NCI-H510A (cell line): ENCODE measurements around the gene RNF121.

Experiments used
- DNase-seq: peaks from one replicate; lab custom pipeline; 2025; lab: John Stamatoyannopoulos, UW

Gene RNF121

DNA sequence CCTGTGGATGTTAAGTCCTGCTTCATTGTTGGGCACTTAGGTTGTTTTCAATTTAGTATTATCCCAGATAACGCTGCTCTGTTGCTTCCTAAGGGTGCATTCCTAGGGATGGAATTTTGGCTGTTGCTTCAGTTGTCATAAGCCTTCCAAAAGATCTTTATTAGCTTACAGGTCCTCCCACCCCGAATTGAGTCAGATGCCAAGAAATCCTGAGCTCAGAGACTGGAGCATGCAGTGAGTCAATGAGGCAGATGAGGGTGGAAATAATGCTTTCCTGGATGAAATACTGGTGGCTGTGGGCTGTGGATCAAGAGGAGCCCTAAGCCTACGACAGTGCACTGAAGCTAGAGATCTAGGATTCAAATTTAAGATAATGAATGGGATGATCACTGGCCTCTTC, 59.2 kb downstream of the RNF121 start:
- DNase-seq: no peak

DNA sequence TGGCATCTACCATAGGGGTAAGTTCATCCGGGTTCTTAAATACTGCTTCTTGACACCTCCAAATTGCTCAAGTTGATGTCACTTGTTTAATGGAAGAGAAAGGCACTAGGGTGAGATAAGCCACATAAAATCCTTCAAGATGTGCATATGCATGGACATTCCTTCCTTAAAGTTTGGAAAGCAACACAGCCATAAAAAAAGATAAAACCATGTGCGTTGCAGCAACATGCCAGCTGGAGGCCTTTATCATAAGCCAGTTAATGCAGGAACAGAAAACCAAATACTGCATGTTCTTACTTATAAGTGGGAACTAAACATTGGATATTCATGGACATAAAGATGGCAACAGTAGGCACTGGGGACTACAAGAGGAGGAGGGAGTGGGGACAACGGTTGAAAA, 61.9 kb downstream of the RNF121 start:
- no peak for DNase-seq

DNA sequence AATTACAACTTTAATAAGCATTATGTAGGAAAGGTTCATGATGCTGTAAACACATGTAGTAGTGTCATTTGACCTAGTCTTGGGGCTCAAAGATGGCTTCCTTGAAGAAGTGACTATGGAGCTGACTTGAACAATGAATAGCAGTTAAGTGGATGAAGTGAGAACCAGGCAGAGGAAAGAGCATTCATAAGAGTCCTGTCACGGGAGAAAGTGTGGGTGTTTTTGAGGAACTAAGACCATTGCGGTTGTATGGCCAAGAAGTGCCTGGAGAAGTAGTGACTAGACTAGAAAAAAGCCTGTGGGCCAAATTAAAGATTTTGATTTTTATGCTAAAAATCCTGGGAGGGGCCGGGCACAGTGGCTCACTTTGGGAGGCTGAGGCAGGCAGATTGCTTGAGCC, 62.6 kb downstream of the RNF121 start:
- DNase-seq: no peak

DNA sequence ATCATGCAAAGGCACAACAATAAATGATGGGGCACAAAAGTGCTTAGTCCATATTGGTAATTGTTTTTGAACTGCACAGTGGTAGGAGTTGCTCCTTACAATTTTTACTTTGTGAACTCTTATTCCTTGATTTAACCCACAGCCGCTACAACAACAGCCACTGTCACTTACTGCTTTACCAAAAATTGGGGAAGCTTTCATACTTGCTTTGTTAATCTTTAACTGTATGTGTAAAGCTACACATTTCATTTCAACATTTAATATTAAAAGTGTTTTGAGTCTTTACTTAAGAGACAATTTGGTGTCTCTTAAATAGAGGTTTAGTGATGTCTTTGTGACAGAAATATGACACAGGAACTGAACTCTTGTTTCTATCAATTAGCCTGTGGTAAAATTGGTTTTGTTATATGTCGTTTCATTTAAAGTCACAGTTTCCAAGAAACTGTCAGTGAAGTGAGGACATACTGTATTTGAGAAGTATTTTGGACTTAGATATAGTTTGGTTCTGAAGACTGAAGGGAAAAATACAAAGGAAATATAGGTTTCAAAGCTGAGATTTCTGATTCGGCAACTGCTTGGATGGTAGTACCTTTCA, 63.4 kb downstream of the RNF121 start:
- no peak for DNase-seq

DNA sequence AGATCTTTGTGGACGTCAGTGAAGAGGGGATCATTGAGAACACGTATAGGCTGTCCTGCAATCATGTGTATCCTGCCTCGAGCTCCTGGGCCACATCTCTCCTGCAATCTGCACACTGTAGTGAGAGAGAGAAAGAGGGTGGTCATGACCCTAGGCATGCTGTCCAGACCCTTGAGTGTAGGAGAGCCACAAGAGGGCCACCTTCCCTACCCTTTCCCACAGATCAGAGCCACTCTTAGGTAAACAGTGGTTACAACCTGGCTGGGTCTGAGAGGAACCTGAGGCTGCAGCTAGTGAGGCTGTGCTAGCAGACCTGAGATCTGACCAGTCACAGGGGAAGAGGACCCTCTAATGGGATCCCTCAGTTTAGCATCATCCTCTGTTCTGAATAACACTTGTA, 65.9 kb downstream of the RNF121 start:
- DNase-seq: no peak

DNA sequence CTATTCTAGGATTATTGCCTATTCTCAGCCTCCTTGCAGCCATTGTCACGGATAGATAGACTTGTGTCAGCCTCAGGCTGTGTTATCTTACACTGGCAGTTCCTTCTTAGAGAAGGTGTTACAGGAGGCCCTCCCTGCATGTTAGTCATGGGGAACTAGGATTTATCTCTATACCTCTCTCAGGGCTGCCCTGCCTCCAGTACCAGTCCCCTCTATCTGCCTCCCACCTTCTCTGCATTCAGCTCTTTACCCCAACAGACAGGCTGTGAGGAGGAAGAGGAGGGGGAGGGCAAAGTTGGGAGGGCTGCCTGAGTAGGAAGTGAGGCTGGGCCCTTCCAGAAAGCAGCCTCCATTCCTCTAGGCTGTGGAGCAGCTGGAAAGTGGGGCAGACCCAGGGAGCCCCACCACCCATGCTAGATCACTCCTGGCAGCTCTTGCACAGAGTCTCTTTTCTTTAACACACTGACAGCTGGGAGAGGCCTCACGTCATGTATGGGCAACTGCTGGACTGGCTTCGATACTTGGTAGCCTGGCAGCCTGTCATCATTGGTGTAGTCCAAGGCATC, 67.0 kb downstream of the RNF121 start:
- DNase-seq: no peak

DNA sequence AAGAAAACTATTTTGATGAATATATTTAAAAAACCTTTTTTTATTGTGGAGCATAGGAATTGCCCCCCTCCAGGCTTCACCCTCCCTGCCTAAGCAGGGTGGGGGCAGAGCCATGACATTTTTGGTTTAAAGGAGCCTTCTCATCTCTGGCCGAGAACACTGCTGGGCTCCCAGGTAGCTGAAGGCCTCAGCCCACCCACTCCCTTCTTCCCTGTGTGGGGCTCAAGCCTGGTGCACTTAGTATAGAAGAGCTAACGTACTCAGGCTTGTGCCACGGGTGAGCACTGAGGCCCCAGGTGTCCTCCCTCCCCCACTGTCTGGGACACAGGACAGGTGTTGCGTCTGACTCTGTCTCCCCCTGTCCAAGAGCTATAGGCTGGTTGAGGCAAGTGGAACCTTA, 67.7 kb downstream of the RNF121 start:
- DNase-seq: no peak

DNA sequence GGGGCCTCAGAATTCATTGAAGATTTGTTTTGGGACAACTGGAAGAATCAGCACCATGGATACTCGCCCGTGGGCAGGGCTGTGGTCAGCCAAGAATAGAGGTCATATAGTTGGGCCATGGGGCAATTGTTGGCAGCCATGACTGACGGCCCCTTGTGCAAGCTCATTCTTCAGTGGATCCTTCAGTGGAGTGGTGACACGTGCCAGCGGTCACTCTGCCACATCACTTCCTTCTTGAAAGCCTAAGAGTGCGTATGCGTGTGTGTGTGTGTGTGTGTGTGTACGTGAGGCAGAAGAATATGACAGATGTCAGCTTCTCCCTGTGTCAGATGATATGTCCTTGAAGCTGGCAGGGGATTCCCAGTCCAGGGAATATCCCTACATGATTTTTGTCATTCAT, 68.1 kb downstream of the RNF121 start:
- DNase-seq: no peak

DNA sequence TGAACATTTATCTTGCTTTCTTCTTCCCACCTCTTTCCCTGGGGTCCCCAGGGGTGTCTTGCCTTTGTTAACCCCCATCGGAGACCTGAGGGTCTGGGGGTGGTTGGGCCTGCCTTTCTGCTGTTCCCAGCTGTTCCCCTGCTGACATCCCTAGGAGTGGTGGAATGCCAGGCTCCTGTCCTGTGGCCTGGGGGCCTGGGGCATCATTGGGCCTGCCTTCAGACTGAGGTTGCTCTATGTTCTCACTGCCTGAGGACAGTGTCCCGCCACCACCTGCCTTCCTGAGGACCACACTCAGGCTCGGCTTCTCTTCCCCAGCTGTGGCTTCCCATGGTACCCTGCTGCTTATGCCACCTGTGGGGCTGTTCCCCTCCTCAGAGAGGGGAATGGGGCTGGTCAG, 68.7 kb downstream of the RNF121 start:
- no peak for DNase-seq

DNA sequence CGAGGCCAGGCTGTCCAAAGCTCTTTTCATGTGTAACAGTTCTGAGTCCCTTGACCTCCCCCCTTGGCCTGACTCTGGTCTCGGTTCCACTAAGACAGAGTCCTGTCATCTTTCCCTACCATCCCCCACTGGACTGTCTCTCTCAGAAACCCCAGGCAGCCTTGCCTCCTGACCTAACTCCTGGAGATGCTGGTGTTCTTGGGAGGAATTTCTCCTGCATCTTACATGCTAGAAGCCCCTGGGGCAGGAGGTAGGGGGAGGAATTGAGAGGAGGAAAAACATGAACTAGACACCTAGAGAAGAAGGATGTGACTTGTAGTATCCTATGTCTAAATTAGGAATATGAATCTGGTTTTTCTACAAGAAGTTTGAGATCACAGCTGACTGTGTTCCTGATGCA, 69.2 kb downstream of the RNF121 start:
- no peak for DNase-seq

DNA sequence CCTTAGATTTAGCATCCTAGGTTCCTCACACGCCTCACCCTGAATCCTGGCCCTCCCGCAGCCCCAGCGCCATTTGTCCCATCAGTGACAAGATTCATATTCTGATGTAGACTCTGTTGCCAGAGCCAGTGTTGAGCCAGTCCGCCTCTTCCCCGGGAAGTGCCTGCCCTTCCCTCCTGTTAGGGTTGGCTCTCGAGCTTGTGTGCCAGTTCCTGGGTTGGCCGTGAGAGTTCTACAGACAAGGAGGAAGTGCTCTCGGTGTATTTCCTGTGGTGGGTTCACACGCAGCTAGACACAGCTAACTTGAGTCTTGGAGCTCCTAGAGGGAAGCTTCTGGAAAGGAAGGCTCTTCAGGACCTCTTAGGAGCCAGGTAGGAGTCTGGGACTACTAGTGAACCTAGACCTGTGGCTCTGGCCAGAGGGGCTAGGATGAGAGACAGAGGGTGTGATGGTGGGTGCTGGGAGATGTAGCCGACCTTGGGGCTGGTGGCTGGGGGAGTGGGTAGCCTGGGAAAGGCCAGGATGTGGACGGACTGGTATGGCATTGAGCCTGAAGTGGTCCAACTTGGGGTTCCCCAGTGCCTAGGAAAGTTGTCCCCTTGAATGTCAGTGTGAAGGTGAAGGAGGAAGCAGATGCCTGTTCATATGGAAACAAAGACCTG, 69.9 kb downstream of the RNF121 start, which contains the start of gene IL18BP:
IL18BP (plus strand) TSS at position 261 of the 662 bp plus-strand sequence. CDS start 1,076 bp downstream, outside the sequence.
- DNase-seq: no peak

DNA sequence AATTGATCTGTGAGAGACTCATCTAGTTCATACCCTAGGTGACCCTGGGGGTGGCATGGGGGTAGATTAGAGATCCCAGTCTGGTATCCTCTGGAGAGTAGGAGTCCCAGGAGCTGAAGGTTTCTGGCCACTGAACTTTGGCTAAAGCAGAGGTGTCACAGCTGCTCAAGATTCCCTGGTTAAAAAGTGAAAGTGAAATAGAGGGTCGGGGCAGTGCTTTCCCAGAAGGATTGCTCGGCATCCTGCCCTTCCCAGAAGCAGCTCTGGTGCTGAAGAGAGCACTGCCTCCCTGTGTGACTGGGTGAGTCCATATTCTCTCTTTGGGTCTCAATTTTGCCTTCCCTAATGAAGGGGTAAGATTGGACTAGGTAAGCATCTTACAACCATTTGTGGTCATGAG, 70.5 kb downstream of the RNF121 start:
- no peak for DNase-seq

DNA sequence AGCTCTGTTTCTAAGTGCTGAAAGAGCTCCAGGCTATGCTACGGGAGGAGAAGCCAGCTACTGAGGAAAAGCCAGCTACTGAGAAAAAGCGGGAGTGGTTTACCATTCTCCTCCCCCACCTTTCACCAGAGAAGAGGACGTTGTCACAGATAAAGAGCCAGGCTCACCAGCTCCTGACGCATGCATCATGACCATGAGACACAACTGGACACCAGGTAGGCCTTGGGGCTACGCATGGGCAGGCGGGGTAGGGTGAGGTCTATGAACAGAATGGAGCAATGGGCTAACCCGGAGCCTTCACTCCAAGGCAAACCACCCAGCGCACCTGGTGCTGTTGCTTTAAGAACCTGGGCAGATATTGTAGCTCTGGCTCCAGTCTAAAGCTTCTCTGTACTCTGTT, 71.0 kb downstream of the RNF121 start:
- DNase-seq: no peak

DNA sequence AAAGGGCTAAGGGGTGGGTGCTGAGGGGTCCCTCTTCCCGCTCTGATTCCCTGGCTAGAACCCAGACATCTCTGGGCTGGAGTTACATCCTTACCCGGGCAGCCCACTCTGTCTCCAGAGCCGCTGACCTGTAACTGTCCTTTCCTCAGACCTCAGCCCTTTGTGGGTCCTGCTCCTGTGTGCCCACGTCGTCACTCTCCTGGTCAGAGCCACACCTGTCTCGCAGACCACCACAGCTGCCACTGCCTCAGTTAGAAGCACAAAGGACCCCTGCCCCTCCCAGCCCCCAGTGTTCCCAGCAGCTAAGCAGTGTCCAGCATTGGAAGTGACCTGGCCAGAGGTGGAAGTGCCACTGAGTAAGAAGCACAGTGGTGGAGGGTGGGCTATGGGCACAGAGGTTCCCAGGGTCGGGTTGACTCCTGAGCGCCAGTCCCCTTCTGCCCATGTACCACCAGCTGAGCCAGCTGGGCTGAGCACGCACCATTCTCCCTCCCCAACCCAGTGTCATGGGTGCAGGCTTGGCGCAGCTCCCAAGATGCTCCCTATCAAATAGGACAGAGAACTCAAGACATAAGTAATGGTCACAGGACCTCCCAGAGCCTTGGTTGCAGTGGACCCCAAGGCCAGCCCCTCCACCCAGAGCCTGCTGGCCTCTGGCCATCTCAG, 71.5 kb downstream of the RNF121 start:
- DNase-seq: no peak

DNA sequence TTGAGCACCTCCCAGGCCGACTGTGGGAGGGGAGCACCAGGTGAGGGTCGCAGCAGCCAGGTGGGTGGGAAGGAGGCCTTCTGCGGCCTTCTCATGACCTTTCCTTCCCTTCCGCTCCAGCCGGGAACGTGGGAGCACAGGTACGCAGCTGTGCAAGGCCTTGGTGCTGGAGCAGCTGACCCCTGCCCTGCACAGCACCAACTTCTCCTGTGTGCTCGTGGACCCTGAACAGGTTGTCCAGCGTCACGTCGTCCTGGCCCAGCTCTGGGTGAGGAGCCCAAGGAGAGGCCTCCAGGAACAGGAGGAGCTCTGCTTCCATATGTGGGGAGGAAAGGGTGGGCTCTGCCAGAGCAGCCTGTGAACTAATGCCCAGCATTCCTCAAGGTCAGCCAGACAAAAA, 72.4 kb downstream of the RNF121 start:
- no peak for DNase-seq

DNA sequence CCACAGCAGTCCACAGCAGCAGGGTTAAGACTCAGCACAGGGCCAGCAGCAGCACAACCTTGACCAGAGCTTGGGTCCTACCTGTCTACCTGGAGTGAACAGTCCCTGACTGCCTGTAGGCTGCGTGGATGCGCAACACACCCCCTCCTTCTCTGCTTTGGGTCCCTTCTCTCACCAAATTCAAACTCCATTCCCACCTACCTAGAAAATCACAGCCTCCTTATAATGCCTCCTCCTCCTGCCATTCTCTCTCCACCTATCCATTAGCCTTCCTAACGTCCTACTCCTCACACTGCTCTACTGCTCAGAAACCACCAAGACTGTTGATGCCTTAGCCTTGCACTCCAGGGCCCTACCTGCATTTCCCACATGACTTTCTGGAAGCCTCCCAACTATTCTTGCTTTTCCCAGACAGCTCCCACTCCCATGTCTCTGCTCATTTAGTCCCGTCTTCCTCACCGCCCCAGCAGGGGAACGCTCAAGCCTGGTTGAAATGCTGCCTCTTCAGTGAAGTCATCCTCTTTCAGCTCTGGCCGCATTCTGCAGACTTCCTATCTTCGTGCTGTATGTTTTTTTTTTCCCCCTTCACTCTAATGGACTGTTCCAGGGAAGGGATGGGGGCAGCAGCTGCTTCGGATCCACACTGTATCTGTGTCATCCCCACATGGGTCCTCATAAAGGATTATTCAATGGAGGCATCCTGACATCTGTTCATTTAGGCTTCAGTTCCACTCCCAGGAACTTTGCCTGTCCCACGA, 73.2 kb downstream of the RNF121 start:
- no peak for DNase-seq

DNA sequence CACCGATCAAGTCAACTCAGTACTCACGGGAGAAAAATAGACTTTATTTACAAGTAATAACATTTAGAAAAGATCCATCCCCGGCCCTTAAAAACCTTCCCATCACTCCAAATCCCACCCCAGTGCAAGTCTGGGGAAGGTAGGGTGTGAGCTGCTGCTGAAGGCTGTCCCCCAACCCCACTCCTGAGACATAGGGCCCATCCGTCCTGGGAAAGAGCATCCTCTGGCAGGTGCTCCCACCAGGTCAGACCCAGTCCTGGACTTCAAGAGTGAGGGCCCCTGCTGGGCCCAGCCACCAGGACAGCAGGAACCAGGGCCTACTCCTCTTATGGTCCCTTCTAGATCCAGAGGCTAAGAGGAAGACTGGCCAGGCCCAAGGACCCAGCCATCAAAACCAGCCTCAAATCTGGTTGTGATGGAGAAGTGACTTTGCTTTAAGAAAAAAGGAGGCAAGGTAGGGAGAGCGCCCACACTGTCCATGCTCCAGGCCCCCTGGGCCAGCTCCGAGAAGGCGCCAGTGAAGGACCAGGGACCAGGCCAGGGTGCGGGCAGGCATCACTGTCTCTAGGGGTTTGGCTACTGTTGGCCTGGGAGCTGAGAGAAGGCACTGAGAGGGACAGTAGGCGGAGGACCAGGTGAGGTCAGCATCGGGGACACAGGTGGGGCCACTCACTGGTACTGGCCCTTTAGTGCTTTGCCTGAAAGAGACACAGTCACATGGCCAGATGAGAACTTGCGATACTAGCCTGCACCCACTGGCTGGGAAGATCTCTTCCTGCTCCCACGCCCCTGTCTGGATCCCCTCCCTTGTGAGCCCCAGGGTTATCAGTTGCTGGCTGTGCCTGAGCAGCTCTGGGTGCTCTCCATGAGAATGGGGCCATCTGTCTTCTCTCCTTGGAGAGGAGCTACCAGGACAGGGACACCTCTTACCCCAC, 74.3 kb downstream of the RNF121 start:
- DNase-seq: no peak

DNA sequence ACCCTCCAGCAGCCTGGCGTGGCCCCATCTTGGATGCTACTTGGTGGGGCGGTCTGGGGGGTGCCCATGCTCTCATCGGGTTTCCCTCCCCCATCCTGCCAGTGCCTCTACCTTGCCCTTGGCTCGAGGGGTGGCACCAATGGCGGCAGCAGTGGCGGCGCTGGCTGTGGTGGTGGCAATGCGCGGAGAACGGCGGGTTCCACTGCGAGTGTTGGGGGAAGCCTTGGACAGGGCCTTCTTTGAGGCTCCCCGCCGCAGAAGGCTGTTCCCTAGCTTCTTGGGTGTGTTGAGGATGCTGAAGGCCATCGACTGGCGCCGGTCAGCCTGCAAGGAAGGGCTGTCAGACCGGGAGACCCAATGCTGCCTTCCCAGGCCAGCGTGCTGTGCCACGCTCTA, 74.9 kb downstream of the RNF121 start:
- no peak for DNase-seq

DNA sequence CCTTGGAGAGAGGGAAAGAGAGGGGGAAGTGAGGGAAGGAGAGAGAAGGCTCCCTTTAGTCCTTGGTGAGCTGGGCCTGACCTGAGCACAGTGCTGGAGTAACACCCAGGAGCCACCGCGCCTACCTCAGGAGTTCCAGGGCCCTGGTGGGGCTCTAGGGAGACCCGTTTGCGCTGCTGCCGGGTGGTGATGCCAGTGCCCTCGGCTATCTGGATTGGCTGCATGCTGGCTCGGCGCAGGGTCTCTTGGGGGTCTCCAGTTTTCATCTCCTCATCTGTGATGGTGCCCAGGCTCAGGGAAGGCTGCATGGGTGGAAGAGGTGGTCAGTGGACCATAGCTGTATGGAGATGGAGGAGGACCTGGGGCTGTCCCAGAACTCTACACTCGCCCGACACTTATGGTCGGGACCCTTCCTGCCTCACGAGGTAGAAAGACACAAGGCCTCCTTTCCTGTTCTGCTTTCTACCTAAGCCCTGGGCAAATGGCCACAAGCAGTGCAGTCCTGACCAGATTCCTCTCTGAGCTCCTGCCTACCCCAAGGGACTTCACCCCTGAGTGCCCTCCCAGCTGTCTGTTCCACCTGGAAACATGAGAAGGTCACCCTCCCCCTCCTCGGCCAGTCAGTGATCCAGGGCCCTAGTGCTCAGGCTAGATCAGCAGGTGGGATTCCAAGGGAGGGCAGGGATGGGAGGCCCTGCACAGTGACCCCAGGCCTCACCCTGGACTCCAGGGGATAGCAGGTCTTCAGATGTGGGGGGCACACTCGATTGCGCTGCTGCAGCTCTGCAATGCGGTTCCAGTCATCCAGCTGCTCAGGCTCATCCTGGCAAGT, 75.9 kb downstream of the RNF121 start:
- peak; percentile 45 for DNase-seq
